Mononuclear cell (primary cell): ENCODE results near the gene GARS1. TPM values are rescaled to one million over a fixed set of nuclear protein-coding genes. Genes with fewer than 3 reads are reported as not detected.

Source experiments
- H3K27me3 ChIP-seq: 2 replicates; pipeline ENCODE4 v1.6.0; 2011; ENCODE audit warnings: low read length, control low read depth; ENCODE audit not compliant: insufficient read depth
- H3K4me1 ChIP-seq: 2 replicates; pipeline ENCODE4 v1.5.1; 2011; ENCODE audit warnings: mild to moderate bottlenecking, low read length, control low read depth; ENCODE audit not compliant: insufficient read depth
- H3K4me3 ChIP-seq: 2 replicates; pipeline ENCODE4 v1.5.1; 2011; ENCODE audit warnings: mild to moderate bottlenecking, low read length, moderate library complexity
- H3K9me3 ChIP-seq: 2 replicates; pipeline ENCODE4 v1.5.1; 2011; ENCODE audit warnings: low read depth, mild to moderate bottlenecking, control low read depth, low read length
- total RNA-seq: library from RNA; depleted of rRNA; stranded (reverse); fragments of >200 nt; gene quantifications from one replicate; pipeline ENCODE4 v1.2.3, GENCODE V29; 2012

The GARS1 gene
- total RNA-seq, 1 donor, result 74.0 TPM

- Histone ChIP-seq H3K27me3 (no peaks in the 10 kb centered on the region), H3K4me3 (no peak overlapping the region), H3K4me1 (no peaks in the 10 kb centered on the region), H3K9me3 (no peaks in the 10 kb centered on the region)
Measured at GRCh38 chr7:30652132-30652531, 57.5 kb downstream of the GARS1 start.

DNA sequence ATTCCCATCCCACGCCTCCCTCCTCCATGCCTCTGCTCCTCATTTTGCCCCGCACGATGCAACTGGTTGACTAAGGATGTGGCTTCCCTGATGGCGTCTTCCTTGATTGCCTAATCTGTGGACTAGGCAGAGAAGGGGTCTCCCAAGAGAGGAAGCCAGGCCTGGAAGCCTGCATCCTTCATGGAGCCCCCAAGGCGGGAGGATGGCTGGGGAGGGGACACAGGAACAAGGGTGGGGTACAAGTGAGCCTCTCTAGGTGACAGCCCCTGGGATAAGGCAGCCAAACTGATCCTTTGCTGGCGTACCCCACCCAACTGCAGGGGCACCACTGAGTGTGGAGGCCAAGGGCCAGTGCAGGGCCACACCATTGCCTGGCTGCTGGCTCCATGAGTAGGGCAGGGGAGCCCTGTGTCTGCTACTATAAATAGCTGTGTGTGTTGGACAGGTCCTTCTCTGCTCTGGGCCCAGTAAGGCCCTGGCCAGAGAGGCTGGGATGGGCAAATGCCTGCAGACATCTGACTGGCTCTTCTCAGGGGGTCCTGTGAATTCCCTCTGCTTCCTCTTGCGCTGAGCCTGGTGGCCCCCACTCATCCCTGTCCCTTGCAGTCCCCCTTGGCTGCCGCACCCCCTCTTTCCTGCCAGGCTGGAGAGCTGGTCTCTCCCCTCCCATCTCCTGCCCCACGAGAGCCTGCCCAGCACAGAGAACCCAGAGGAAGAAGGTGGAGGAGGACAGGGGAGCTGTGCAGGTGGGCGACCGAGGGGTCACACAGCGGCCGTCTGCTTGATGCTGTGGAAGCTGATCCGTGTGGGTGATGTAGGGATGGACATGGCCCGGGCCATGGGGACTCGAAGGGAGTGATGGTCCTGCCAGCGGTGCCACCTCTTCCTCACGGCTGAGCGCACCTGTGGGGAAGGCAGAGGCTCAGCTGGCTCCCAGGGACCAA is 58.3 kb downstream of the GARS1 start:
- Histone ChIP-seq H3K4me1 (no peaks in the 10 kb centered on the region), H3K4me3 (no peak overlapping the region)

GRCh38 chr7:30654296-30655090 is 59.8 kb downstream of the GARS1 start:
- H3K4me1 ChIP-seq, result no peaks in the 10 kb centered on the region
- H3K4me3 ChIP-seq, result no peak overlapping the region
- no peaks in the 10 kb centered on the region for H3K27me3 ChIP-seq
- H3K9me3 ChIP-seq, result no peaks in the 10 kb centered on the region

More for the DNA sequence above, 58.3 kb downstream of the GARS1 start:
- H3K9me3 ChIP-seq, result no peaks in the 10 kb centered on the region
- H3K27me3 ChIP-seq, result no peaks in the 10 kb centered on the region

DNA sequence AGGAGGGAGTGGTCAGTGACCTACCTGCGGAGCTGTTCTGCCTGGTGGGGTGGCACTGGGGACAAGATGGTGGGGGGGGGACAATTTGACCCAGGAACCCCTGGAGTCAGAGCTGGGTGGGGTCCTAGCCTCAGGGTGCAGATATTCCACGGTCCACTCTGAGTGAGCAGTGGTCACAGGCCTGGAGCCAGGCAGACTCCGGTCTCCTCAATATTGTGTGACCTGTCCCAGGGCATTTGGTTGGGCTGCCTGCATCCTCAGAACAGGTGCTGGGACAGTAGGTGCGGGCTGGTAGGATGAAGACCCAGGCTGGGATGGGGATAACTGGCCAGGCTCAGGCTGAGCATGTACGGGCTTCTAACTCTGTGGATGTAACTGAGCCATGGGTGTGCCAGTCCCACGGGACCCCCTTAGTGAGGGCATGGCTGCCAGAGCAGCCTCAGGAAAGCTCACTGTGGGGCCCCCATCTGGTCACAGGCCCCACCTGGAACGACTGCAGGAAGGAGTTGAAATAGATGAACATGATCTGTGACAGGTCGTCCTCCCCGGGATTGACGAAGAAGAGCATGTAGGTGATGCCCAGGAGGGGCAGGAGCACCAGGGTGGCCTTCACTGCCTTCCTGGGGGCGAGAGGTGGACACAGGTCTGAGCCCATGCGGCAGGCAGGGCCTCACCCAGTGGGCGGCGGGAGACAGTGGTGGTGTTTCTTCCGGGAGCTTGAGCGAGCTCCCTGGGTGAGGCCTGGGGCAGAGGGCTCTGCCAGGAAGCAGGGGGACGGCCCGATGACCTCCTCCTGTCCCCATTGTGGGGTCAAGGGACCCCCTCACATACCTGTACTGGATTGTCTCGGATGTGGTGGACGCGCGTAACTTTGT is 60.7 kb downstream of the GARS1 start:
- no peak overlapping the region for H3K4me3 ChIP-seq
- H3K4me1 ChIP-seq, result no peaks in the 10 kb centered on the region
- H3K9me3 ChIP-seq, result no peaks in the 10 kb centered on the region
- H3K27me3 ChIP-seq, result no peaks in the 10 kb centered on the region

DNA sequence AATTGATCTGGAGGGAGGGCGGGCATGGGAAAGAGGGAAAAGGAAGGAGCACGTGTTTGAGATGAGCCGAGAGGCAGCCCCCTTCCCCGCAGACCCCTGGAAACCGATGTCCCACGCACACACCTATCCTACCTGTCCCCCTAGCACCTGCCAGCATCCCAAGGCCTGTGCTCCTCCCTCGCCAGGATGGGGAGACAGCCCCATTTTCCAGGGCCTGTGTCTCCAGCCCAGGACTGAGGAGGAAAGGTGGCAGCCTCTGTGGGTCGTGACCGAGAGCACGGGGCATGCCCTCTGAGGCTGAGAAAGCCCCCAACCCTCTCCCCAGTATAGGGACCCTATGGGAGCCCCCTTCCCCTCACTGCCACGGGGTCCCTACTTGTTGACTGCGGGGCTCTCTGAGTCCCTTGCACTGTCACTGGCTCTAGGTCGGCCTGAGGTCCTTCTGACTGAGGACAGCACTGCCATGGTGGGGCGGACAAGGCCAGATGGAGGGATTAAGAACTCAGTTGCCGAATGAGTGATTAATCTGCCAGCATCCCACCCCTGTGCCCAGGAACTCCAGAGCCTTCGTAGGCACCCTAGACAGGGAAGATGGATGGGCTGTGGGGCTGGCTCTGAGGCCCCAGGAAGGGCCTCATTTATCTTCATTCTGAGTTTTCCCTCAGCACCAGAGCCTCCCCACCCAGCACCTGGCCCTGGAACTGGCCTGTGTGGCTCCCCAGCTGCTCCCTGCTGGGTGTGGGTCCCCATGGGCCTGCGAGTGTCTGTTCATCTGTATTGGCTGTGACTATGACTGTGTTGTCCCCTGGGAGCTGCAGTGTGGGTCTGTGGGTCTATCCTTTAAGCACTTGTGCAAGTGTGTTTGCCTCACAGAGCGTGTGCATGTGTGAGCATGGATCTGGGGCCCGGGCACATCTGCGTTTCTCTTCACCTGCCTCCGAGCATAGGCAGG is 61.6 kb downstream of the GARS1 start:
- Histone ChIP-seq H3K4me1 (no peaks in the 10 kb centered on the region), H3K27me3 (no peaks in the 10 kb centered on the region), H3K4me3 (no peak overlapping the region), H3K9me3 (no peaks in the 10 kb centered on the region)

- Histone ChIP-seq H3K4me3 (no peak overlapping the region), H3K27me3 (no peaks in the 10 kb centered on the region), H3K4me1 (no peaks in the 10 kb centered on the region), H3K9me3 (no peaks in the 10 kb centered on the region)
Measured at GRCh38 chr7:30657131-30657530, 62.5 kb downstream of the GARS1 start.

- H3K9me3 ChIP-seq, result no peaks in the 10 kb centered on the region
- no peak overlapping the region for H3K4me3 ChIP-seq
- no peaks in the 10 kb centered on the region for H3K4me1 ChIP-seq
- H3K27me3 ChIP-seq, result no peaks in the 10 kb centered on the region
Measured at GRCh38 chr7:30658479-30659074, 63.9 kb downstream of the GARS1 start.

DNA sequence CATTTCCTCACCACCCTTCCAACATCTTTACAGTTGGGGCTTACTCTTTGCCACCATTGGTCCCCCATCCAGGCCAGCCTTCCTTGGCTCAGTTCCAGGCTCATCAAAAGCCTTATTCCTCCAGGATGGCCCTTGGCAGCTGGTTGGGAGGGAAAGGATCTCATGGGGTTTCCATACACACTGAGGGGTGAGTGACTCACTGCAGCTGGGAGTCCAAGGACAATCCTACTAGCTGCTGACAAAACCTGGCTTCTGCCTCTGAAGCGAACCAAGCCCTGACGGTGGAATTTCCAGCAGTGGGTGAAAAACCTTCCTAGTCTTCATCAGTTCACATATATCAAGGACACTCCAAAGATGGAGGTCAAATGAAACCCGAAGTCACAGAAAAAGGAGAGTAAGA is 64.6 kb downstream of the GARS1 start:
- Histone ChIP-seq H3K4me1 (no peaks in the 10 kb centered on the region), H3K9me3 (no peaks in the 10 kb centered on the region)

GRCh38 chr7:30660331-30661255 is 65.9 kb downstream of the GARS1 start:
- H3K4me3 ChIP-seq, result no peak overlapping the region
- no peaks in the 10 kb centered on the region for H3K9me3 ChIP-seq
- H3K27me3 ChIP-seq, result no peaks in the 10 kb centered on the region
- H3K4me1 ChIP-seq, result no peaks in the 10 kb centered on the region

More for the DNA sequence above, 64.6 kb downstream of the GARS1 start:
- Histone ChIP-seq H3K4me3 (no peak overlapping the region), H3K27me3 (no peaks in the 10 kb centered on the region)

DNA sequence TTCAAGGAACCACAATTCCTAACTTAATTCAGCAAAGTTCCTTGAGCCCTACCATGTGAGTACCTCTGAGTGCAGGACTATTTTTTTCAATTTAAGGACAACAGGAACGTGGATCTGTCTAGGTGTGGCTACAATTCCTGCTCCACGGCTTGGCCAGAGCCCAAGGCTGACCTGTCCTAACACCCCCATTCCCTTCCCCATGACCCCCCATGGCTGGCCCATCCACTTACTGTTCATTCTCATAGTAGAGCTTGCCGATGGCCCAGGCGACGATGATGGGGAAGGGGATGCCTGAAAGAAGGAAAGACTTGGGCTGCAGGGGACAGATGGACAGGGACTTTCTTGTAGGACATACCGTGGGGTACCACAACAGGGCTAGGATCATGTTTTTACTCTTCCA is 67.2 kb downstream of the GARS1 start:
- no peak overlapping the region for H3K4me3 ChIP-seq
- no peaks in the 10 kb centered on the region for H3K4me1 ChIP-seq
- no peaks in the 10 kb centered on the region for H3K9me3 ChIP-seq
- no peaks in the 10 kb centered on the region for H3K27me3 ChIP-seq

GRCh38 chr7:30662431-30662939 is 67.8 kb downstream of the GARS1 start:
- Histone ChIP-seq H3K4me3 (no peak overlapping the region), H3K4me1 (no peaks in the 10 kb centered on the region), H3K27me3 (no peaks in the 10 kb centered on the region), H3K9me3 (no peaks in the 10 kb centered on the region)

GRCh38 chr7:30663414-30663813 is 68.7 kb downstream of the GARS1 start:
- Histone ChIP-seq H3K27me3 (no peaks in the 10 kb centered on the region), H3K4me1 (no peaks in the 10 kb centered on the region), H3K4me3 (no peak overlapping the region), H3K9me3 (no peaks in the 10 kb centered on the region)
